Renal cortex interstitium (tissue), 15 donors: ENCODE data around the gene JMJD7. TPM values are rescaled to one million over a fixed set of nuclear protein-coding genes. Genes with fewer than 3 reads are reported as not detected.
A peak's percentile ranks its signal among the peaks of the same experiment; 100 is the strongest.

Experiments used
- DNase-seq, 11 donors: peaks; one replicate each; pipeline ENCODE4 v3.0.0-alpha.2; 2013; ENCODE audit warnings: low read depth in 9 of 11, low spot score in 4 of 11; ENCODE audit errors: extremely low read depth in 1 of 11
- long read RNA-seq, 16 experiments: transcript quantifications; one replicate each; lab custom pipeline, GENCODE V29; 2026
- polyA plus RNA-seq, 3 donors: library from polyadenylated mRNA; unstranded; fragments of 120-200 nt; gene quantifications; one replicate each; pipeline ENCODE4 v1.2.1, GENCODE V29; 2013; ENCODE audit not compliant: insufficient read length in 3 of 3

The JMJD7 gene
- polyA plus RNA-seq: 10 to 100 TPM; 10.2 to 17.9 (median 10.5) TPM
- long read RNA-seq, donor 1: 0 reads
- long read RNA-seq, donor 2, partial matches to known transcripts: 0 of 1 reads
- long read RNA-seq, donor 2, other reads (novel, unspliced or antisense): 0 of 1 reads
- long read RNA-seq, donor 3, partial matches to known transcripts: 0 of 5 reads
- long read RNA-seq, donor 3, other reads (novel, unspliced or antisense): 0 of 5 reads
- long read RNA-seq, donor 4, partial matches to known transcripts: 0 of 4 reads
- long read RNA-seq, donor 4, other reads (novel, unspliced or antisense): 0 of 4 reads
- long read RNA-seq, donor 5: 0 reads
- long read RNA-seq, donor 6, partial matches to known transcripts: 0 of 3 reads
- long read RNA-seq, donor 6, other reads (novel, unspliced or antisense): 0 of 3 reads
- long read RNA-seq, donor 7, partial matches to known transcripts: 8 of 14 reads
- long read RNA-seq, donor 7, other reads (novel, unspliced or antisense): 0 of 14 reads
- long read RNA-seq, donor 8: 0 reads
- long read RNA-seq, donor 9, partial matches to known transcripts: 0 of 3 reads
- long read RNA-seq, donor 9, other reads (novel, unspliced or antisense): 0 of 3 reads
- long read RNA-seq, donor 10, partial matches to known transcripts: 0 of 4 reads
- long read RNA-seq, donor 10, other reads (novel, unspliced or antisense): 0 of 4 reads
- long read RNA-seq, donor 11, partial matches to known transcripts: 0 of 1 reads
- long read RNA-seq, donor 11, other reads (novel, unspliced or antisense): 0 of 1 reads
- long read RNA-seq, donor 12, partial matches to known transcripts: 0 of 2 reads
- long read RNA-seq, donor 12, other reads (novel, unspliced or antisense): 0 of 2 reads
- long read RNA-seq, donor 13: 0 reads
- long read RNA-seq, donor 14, partial matches to known transcripts: 0 of 3 reads
- long read RNA-seq, donor 14, other reads (novel, unspliced or antisense): 0 of 3 reads
- long read RNA-seq, donor 15, partial matches to known transcripts: 0 of 2 reads
- long read RNA-seq, donor 15, other reads (novel, unspliced or antisense): 0 of 2 reads
- long read RNA-seq, donor 16, transcript JMJD7-201 (8 exons, 1,416 nt): major isoform, 6 of 7 reads
- long read RNA-seq, donor 16, partial matches to known transcripts: 0 of 7 reads
- long read RNA-seq, donor 16, other reads (novel, unspliced or antisense): 0 of 7 reads

- DNase-seq: peak; percentile 70 to 86 (median 82)
Measured at GRCh38 chr15:41827880-41828806, at the start of gene JMJD7. Gene JMJD7, plus strand, starts transcription at chr15:41828092. Its CDS starts 33 bp downstream, at chr15:41828125.

- DNase-seq: no peak
Measured at GRCh38 chr15:41778521-41778920, 49.4 kb upstream of the JMJD7 start.

- DNase-seq: no peak
Measured at GRCh38 chr15:41779662-41780157, 48.2 kb upstream of the JMJD7 start.

- DNase-seq: no peak
Measured at GRCh38 chr15:41780266-41780665, 47.6 kb upstream of the JMJD7 start.

- no peak for DNase-seq
Measured at GRCh38 chr15:41780727-41781126, 47.2 kb upstream of the JMJD7 start.

GRCh38 chr15:41782371-41783282 lies 45.3 kb upstream of the JMJD7 start:
- no peak for DNase-seq

GRCh38 chr15:41783296-41783695 lies 44.6 kb upstream of the JMJD7 start:
- no peak for DNase-seq

GRCh38 chr15:41788262-41788661 lies 39.6 kb upstream of the JMJD7 start:
- DNase-seq: no peak

- DNase-seq: no peak
Measured at GRCh38 chr15:41789236-41789635, 38.7 kb upstream of the JMJD7 start.

- no peak for DNase-seq
Measured at GRCh38 chr15:41789662-41790061, 38.2 kb upstream of the JMJD7 start.

GRCh38 chr15:41790169-41790568 lies 37.7 kb upstream of the JMJD7 start:
- no peak for DNase-seq

- DNase-seq: no peak
Measured at GRCh38 chr15:41790756-41791546, 36.9 kb upstream of the JMJD7 start.

- DNase-seq: no peak
Measured at GRCh38 chr15:41791547-41791937, 36.4 kb upstream of the JMJD7 start.

GRCh38 chr15:41792000-41792637 lies 35.8 kb upstream of the JMJD7 start:
- no peak for DNase-seq

GRCh38 chr15:41794081-41794480 lies 33.8 kb upstream of the JMJD7 start:
- DNase-seq: no peak
